Activated naive CD4-positive, alpha-beta T cell treated with anti-CD3 and anti-CD28 coated beads, Interleukin-2, amount 50 U/mL, for 16 hours (primary cell): ENCODE measurements around the gene CDC42EP5.
"Not testable (repeated sequence)": the region's sequence is repeated elsewhere in the genome, so short reads cannot be mapped to it uniquely, and the experiment has no call there.

Experiments
- DNase-seq: peaks from one replicate; pipeline ENCODE4 v3.0.0-alpha.2; 2020

CDC42EP5 gene

GRCh38 chr19:54489341-54489740 lies 16.2 kb upstream of the CDC42EP5 start:
- DNase-seq, result no peak

- no peak for DNase-seq
These were observed 12.8 kb upstream of the CDC42EP5 start for GRCh38 chr19:54485851-54486250.

- no peak for DNase-seq
These were observed 11.4 kb upstream of the CDC42EP5 start for GRCh38 chr19:54484451-54484850.

- no peak for DNase-seq
These were observed 9.8 kb upstream of the CDC42EP5 start for GRCh38 chr19:54482889-54483288.

- DNase-seq, result peak; percentile 36
These were observed 8.3 kb upstream of the CDC42EP5 start for GRCh38 chr19:54481326-54481930.

GRCh38 chr19:54480051-54480450 lies 7.0 kb upstream of the CDC42EP5 start:
- no peak for DNase-seq

GRCh38 chr19:54478677-54479266 lies 5.7 kb upstream of the CDC42EP5 start:
- DNase-seq, result no peak

- DNase-seq, result no peak
These were observed 4.6 kb upstream of the CDC42EP5 start for GRCh38 chr19:54477650-54478049.

- no peak for DNase-seq
These were observed 2.6 kb upstream of the CDC42EP5 start for GRCh38 chr19:54475706-54476105.

- no peak for DNase-seq
These were observed 836 bp upstream of the CDC42EP5 start for GRCh38 chr19:54473892-54474372.

- no peak for DNase-seq
These were observed 1.9 kb downstream of the CDC42EP5 start for GRCh38 chr19:54470991-54471782.

- DNase-seq, result no peak
These were observed 2.7 kb downstream of the CDC42EP5 start for GRCh38 chr19:54470276-54470887.

GRCh38 chr19:54469496-54469934 lies 3.6 kb downstream of the CDC42EP5 start:
- no peak for DNase-seq

GRCh38 chr19:54466110-54466480 lies 7.0 kb downstream of the CDC42EP5 start:
- not testable (repeated sequence) for DNase-seq

GRCh38 chr19:54465426-54466109 lies 7.5 kb downstream of the CDC42EP5 start:
- no peak for DNase-seq

- peak; percentile 78 for DNase-seq
These were observed 8.3 kb downstream of the CDC42EP5 start for GRCh38 chr19:54464630-54465425.

- DNase-seq, result peak; percentile 84
These were observed 9.0 kb downstream of the CDC42EP5 start for GRCh38 chr19:54464044-54464629.

- peak; percentile 95 for DNase-seq
These were observed 9.5 kb downstream of the CDC42EP5 start, which contains the start of gene LENG9 for GRCh38 chr19:54463531-54464043. LENG9 (minus strand) TSS chr19:54463778; CDS start chr19:54463526, 252 bp downstream.

- DNase-seq, result peak; percentile 67
These were observed 10.2 kb downstream of the CDC42EP5 start for GRCh38 chr19:54462655-54463530.

GRCh38 chr19:54462047-54462654 lies 10.9 kb downstream of the CDC42EP5 start:
- no peak for DNase-seq
